SK-N-SH (cell line): ENCODE data around the gene CLCN1. TPM values are rescaled to one million over a fixed set of nuclear protein-coding genes. Genes with fewer than 3 reads are reported as not detected.
A peak's percentile ranks its signal among the peaks of the same experiment; 100 is the strongest.

ENCODE experiments used
- CTCF ChIA-PET: fragments of 300-600, 350-600 bp; formaldehyde crosslinking; extraction: SDS; loops from one replicate; lab custom pipeline; 2021; lab: Yijun Ruan, JAX
- POLR2A ChIA-PET: fragments of 350-600 bp; sonication (Branson Sonifier 250); formaldehyde crosslinking; extraction: SDS; loops from one replicate; lab custom pipeline; 2020; ENCODE audit warnings: antibody characterized with exemption, inconsistent platforms; lab: Yijun Ruan, JAX
- DNase-seq: peaks from one replicate; pipeline ENCODE4 v3.0.0; 2012
- H2AFZ ChIP-seq: fragments of 200-600 bp; sonication (generic); 2 replicates; pipeline ENCODE4 v1.8.1; 2016; ENCODE audit warnings: antibody characterized with exemption, mild to moderate bottlenecking, low read depth
- H3F3A ChIP-seq: fragments of 200-600 bp; sonication (generic); replicated peaks from 2 replicates; pipeline ENCODE3; 2016; ENCODE audit warnings: antibody characterized with exemption, mild to moderate bottlenecking; ENCODE audit not compliant: insufficient read depth
- H3K27ac ChIP-seq, 2 experiments: fragments of 200-500 bp in 1 of 2; fragments of 200-600 bp in 1 of 2; sonication (Bioruptor generic) in 1 of 2; sonication (generic), shearing (Covaris generic) in 1 of 2; 2 replicates each; pipeline versions ENCODE4 v1.5.1 to v1.6.1; 2014 to 2016; ENCODE audit warnings: low read depth in 2 of 2, inconsistent platforms in 1 of 2, low read length in 1 of 2, mild to moderate bottlenecking in 1 of 2, mixed read lengths in 1 of 2
- H3K27me3 ChIP-seq: fragments of 200-600 bp; sonication (generic), shearing (Covaris generic); 2 replicates; pipeline ENCODE4 v1.6.1; 2016; ENCODE audit warnings: mixed run types; ENCODE audit not compliant: insufficient read depth
- H3K36me3 ChIP-seq, 2 experiments: fragments of 200-500 bp in 1 of 2; fragments of 200-600 bp in 1 of 2; sonication (Bioruptor generic) in 1 of 2; sonication (generic) in 1 of 2; replicated peaks in 1 of 2; 2 replicates each; pipeline versions ENCODE3 to v1.5.1; 2014 to 2016; ENCODE audit warnings: low read length in 1 of 2, mild to moderate bottlenecking in 1 of 2; ENCODE audit not compliant: insufficient read depth in 2 of 2, control insufficient read depth in 1 of 2
- H3K4me1 ChIP-seq, 2 experiments: fragments of 200-500 bp in 1 of 2; fragments of 200-600 bp in 1 of 2; sonication (Bioruptor generic) in 1 of 2; sonication (generic), shearing (Covaris generic) in 1 of 2; 2 replicates each; pipeline versions ENCODE4 v1.5.1 to v1.6.1; 2014 to 2016; ENCODE audit warnings: low read depth in 1 of 2, low read length in 1 of 2, mixed run types in 1 of 2; ENCODE audit not compliant: insufficient read depth in 2 of 2, control insufficient read depth in 1 of 2
- H3K4me2 ChIP-seq: fragments of 200-600 bp; sonication (generic), shearing (Covaris generic); 2 replicates; pipeline ENCODE4 v1.6.1; 2017; ENCODE audit warnings: mixed run types
- H3K4me3 ChIP-seq, 2 experiments: fragments of 200-500 bp in 1 of 2; fragments of 200-600 bp in 1 of 2; sonication (Bioruptor generic) in 1 of 2; sonication (generic), shearing (Covaris generic) in 1 of 2; 2 replicates each; pipeline versions ENCODE4 v1.5.1 to v1.8.1; 2014 to 2016; ENCODE audit warnings: low read depth in 2 of 2, inconsistent platforms in 1 of 2, low read length in 1 of 2, mild to moderate bottlenecking in 1 of 2, mixed read lengths in 1 of 2, moderate library complexity in 1 of 2
- H3K79me2 ChIP-seq: fragments of 200-600 bp; sonication (generic); 2 replicates; pipeline ENCODE4 v1.8.1; 2017; ENCODE audit warnings: mild to moderate bottlenecking; ENCODE audit not compliant: insufficient read depth
- H3K9ac ChIP-seq: fragments of 200-600 bp; sonication (generic); 2 replicates; pipeline ENCODE4 v1.6.1; 2017; ENCODE audit warnings: mixed run types
- H3K9me2 ChIP-seq: fragments of 200-600 bp; sonication (generic); 2 replicates; pipeline ENCODE4 v1.6.1; 2017; ENCODE audit warnings: mixed run types
- H3K9me3 ChIP-seq: fragments of 200-600 bp; sonication (generic); 2 replicates; pipeline ENCODE4 v1.6.1; 2017; ENCODE audit warnings: mixed run types, mild to moderate bottlenecking, moderate library complexity
- H4K20me1 ChIP-seq: fragments of 200-600 bp; sonication (generic); 2 replicates; pipeline ENCODE4 v1.6.1; 2017; ENCODE audit warnings: mild to moderate bottlenecking, mixed run types; ENCODE audit not compliant: insufficient read depth
- FOSL2 ChIP-seq: IDR thresholded peaks from 2 replicates; pipeline ENCODE4 v1.4.0; 2012; ENCODE audit warnings: low read depth, mild to moderate bottlenecking, moderate library complexity, borderline replicate concordance
- JUND ChIP-seq: IDR thresholded peaks from 2 replicates; pipeline ENCODE4 v1.4.0; 2012
- MXI1 ChIP-seq: IDR thresholded peaks from 2 replicates; pipeline ENCODE4 v1.6.1; 2012; ENCODE audit warnings: mild to moderate bottlenecking, low read depth, low read length, improper control_type of control experiment
- NFIC ChIP-seq: IDR thresholded peaks from 2 replicates; pipeline ENCODE4 v1.4.0; 2012; ENCODE audit warnings: borderline replicate concordance
- SMC3 ChIP-seq: IDR thresholded peaks from 2 replicates; pipeline ENCODE4 v1.6.1; 2012; ENCODE audit warnings: low read depth, low read length, improper control_type of control experiment
- TCF12 ChIP-seq: IDR thresholded peaks from 2 replicates; pipeline ENCODE4 v1.4.0; 2012
- TEAD4 ChIP-seq: IDR thresholded peaks from 2 replicates; pipeline ENCODE4 v1.4.0; 2012; ENCODE audit warnings: mild to moderate bottlenecking, borderline replicate concordance; ENCODE audit not compliant: insufficient read depth
- WGBS: methylation state at CpG from one replicate; pipeline ENCODE4 v1.1.6; 2017; ENCODE audit warnings: low lambda C conversion rate; 5-methylcytosine and 5-hydroxymethylcytosine counted together
- polyA plus RNA-seq, 3 experiments: library from polyadenylated mRNA; depleted of rRNA; stranded (reverse); fragments of >200 nt; gene quantifications; 2 replicates each; pipeline ENCODE4 v1.2.3, GENCODE V29; 2012
- TF ChIP-seq, protein P1 (sequence below): fragments of 200-600 bp; sonication (generic); IDR thresholded peaks from 2 replicates; pipeline ENCODE4 v1.6.1; 2017; ENCODE audit warnings: antibody characterized with exemption, mild to moderate bottlenecking, moderate library complexity
- TF ChIP-seq, protein P2 (sequence below): IDR thresholded peaks from 2 replicates; pipeline ENCODE4 v1.4.0; 2012; ENCODE audit warnings: low read depth

CLCN1 gene
- polyA plus RNA-seq, 1 of the 3 experiments (the other 2 are of a cell fraction): 0.12 TPM

DNA sequence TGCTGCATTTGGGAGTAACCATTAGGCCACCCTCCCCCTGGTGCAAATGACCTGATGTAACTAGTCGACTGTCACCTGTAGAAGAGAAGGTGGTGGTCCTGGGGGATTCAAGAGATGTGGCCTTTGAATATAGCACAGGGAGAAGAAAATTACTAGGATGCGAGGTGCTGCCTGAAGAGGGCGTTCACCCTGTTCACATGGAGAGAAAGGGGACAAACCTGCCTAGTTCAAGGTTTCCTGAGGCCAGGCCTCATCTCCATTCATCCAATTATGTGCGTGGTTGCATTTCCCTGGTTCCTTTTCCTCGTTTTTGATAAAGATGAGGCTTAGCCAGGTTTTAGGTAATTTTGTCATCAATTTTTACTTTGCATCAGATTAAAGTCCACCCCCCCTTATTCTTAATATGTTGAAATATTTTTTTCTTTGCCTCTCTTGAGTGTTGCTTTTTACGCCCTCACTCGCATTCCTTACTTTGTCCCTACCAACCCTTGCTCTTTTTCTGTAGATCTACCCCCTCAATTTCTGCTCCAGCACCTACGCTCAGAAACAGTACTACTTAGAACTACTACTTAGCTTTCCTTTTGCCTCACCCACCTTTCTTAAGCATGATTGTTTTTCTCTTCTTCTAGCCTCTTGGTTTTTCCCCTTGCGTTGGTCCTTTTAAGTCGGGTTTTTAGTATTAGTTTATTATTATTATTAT is 13.7 kb downstream of the CLCN1 start:
- CTCF ChIA-PET: interaction anchor here (0.7 to 2.4 kb wide), 6 partner anchors 11 to 89 kb away, joined by 3 to 5 read pairs (median 4); no protein-coding TSS in a partner anchor
- Histone ChIP-seq H4K20me1 (no peaks in the 10 kb centered on the region), H3K4me1 (peaks cover 0 to 3% of the 10 kb centered on the region in 2 experiments; a peak in 1 of 4 replicates), H3K36me3 (no peaks in the 10 kb centered on the region), H3K27ac (no peak overlapping the region), H3F3A (peaks cover 6% of the 10 kb centered on the region), H2AFZ (no peak overlapping the region), H3K27me3 (no peaks in the 10 kb centered on the region), H3K9me3 (no peaks in the 10 kb centered on the region), H3K79me2 (no peaks in the 10 kb centered on the region), H3K4me3 (no peak overlapping the region), H3K9me2 (no peaks in the 10 kb centered on the region), H3K9ac (no peak overlapping the region), H3K4me2 (no peak overlapping the region)
- DNase-seq: no peak
- TF ChIP-seq, protein P1, sequence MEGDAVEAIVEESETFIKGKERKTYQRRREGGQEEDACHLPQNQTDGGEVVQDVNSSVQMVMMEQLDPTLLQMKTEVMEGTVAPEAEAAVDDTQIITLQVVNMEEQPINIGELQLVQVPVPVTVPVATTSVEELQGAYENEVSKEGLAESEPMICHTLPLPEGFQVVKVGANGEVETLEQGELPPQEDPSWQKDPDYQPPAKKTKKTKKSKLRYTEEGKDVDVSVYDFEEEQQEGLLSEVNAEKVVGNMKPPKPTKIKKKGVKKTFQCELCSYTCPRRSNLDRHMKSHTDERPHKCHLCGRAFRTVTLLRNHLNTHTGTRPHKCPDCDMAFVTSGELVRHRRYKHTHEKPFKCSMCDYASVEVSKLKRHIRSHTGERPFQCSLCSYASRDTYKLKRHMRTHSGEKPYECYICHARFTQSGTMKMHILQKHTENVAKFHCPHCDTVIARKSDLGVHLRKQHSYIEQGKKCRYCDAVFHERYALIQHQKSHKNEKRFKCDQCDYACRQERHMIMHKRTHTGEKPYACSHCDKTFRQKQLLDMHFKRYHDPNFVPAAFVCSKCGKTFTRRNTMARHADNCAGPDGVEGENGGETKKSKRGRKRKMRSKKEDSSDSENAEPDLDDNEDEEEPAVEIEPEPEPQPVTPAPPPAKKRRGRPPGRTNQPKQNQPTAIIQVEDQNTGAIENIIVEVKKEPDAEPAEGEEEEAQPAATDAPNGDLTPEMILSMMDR: peak; percentile 28; the same call in 1 of the 2 replicates
- TF ChIP-seq TEAD4: no peak
- TF ChIP-seq MXI1: no peak
- 80% methylated on average over 10 of the region's 10 CpGs for WGBS
- POLR2A ChIA-PET: interaction anchor here (1.0 kb wide), 1 partner anchor 40 kb away, joined by 3 read pairs; no protein-coding TSS in a partner anchor

DNA sequence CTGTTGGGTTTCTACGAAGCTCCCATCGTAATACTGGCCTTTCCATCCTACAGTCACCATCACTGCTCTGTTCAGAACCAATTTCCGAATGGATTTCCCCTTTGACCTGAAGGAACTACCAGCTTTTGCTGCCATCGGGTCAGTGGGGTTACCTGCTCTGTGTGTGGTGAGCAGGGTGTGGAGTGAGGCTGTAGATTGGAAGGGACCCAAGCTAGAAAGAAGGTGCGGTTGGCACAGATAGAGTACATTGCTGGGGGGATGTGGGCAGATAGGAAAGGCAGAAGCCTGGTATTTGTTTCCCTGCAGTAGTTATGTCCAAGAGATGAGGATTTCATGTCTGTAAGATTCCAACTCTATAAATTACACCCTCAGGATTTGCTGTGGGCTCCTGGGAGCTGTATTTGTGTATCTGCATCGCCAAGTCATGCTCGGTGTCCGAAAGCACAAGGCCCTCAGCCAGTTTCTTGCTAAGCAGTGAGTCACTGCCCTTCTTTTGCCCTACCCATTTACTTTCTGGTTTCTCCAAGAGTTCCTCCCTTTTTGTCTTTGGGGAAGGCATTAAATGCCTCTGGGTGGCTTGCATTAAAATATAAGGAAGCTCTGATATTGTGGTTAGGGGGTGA is 15.4 kb downstream of the CLCN1 start:
- no peaks in the 10 kb centered on the region for H3K27me3 ChIP-seq
- no peak overlapping the region for H3K9ac ChIP-seq
- WGBS: 63% methylated on average over 8 of the region's 8 CpGs
- peak overlapping the region in 1 of 2 experiments; percentile 34; a peak in 1 of 4 replicates for H3K27ac ChIP-seq
- H3F3A ChIP-seq: peaks cover 6% of the 10 kb centered on the region
- CTCF ChIA-PET: interaction anchor here (0.6 to 2.4 kb wide), 8 partner anchors 13 to 91 kb away, joined by 3 to 10 read pairs (median 4); partner anchors contain the start of gene CASP2
- no peaks in the 10 kb centered on the region for H4K20me1 ChIP-seq
- H3K79me2 ChIP-seq: no peaks in the 10 kb centered on the region
- H3K4me1 ChIP-seq: peaks cover 0 to 3% of the 10 kb centered on the region in 2 experiments; a peak in 1 of 4 replicates
- H3K4me2 ChIP-seq: peak overlapping the region; percentile 33
- DNase-seq: no peak
- TF ChIP-seq NFIC (peak; percentile 69), MXI1 (no peak), JUND (peak; percentile 45; the same call in 1 of the 2 replicates), TCF12 (peak; percentile 20; the same call in 1 of the 2 replicates), SMC3 (no peak), FOSL2 (peak; percentile 80)
- TF ChIP-seq, protein P2, sequence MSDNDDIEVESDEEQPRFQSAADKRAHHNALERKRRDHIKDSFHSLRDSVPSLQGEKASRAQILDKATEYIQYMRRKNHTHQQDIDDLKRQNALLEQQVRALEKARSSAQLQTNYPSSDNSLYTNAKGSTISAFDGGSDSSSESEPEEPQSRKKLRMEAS: peak; percentile 74
- H3K36me3 ChIP-seq: no peaks in the 10 kb centered on the region
- H3K4me3 ChIP-seq: no peak overlapping the region
- H3K9me2 ChIP-seq: no peaks in the 10 kb centered on the region
- H2AFZ ChIP-seq: no peak overlapping the region
- H3K9me3 ChIP-seq: no peaks in the 10 kb centered on the region
- POLR2A ChIA-PET: no interaction called here
